ENCODE data around the gene CDIP1.

DNA sequence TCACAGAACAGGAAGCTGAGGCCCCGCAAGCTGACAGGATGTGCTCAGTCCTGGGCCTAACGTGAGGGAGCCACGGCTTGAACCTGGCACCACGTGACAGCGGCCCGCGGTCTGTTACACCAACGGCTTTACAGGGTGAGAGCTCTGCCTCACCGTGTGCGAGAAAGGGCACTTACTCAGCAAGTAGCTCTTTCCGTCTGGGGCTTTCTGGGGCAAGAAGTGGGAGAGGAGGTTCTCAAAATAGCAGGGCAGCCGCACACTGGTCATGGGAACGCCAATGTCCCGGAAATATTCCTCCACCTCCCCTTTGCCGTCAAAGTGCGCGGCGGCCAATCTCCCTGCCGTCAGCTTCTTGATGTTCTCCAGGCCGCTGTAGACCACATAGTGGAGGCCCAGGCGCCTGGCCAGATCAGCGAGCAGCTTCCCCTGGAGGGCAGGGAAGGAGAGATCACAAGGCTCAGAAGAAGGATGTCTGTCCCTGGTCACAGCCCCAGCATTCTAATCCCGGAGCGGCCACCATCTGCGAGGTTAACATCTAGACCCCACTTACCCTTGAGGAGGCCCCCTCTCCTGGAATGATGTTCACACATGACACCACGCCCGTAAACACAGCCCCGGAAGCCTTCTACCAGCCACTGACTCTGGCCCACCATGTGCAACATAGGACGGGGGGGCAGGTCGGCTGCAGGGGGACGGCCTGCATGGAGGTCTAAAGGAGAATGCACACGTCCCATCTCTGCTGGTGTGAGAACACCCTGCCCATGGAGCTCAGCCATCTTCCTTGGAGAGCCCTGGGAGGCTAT, 72.4 kb downstream of the CDIP1 start:
- no peak for TF ChIP-seq POU2F2 (IDR thresholded peaks at IDR 0.05; ENCODE audit: low read depth, low read length)
- no peak for TF ChIP-seq POLR2AphosphoS5 (IDR thresholded peaks at IDR 0.05; ENCODE audit: low read depth, low read length)

Measured in GM12891 (cell line).